Cardiac ventricle fibroblast (primary cell): ENCODE results near the gene GRB14. TPM values are rescaled to one million over a fixed set of nuclear protein-coding genes. Genes with fewer than 3 reads are reported as not detected.

ENCODE experiments used
- total RNA-seq: library from RNA; depleted of rRNA; stranded (reverse); fragments of >200 nt; gene quantifications from 2 replicates; pipeline ENCODE4 v1.2.3, GENCODE V29; 2015

Gene GRB14
- total RNA-seq: 0.12 and 0.39 TPM in 2 replicates

DNA sequence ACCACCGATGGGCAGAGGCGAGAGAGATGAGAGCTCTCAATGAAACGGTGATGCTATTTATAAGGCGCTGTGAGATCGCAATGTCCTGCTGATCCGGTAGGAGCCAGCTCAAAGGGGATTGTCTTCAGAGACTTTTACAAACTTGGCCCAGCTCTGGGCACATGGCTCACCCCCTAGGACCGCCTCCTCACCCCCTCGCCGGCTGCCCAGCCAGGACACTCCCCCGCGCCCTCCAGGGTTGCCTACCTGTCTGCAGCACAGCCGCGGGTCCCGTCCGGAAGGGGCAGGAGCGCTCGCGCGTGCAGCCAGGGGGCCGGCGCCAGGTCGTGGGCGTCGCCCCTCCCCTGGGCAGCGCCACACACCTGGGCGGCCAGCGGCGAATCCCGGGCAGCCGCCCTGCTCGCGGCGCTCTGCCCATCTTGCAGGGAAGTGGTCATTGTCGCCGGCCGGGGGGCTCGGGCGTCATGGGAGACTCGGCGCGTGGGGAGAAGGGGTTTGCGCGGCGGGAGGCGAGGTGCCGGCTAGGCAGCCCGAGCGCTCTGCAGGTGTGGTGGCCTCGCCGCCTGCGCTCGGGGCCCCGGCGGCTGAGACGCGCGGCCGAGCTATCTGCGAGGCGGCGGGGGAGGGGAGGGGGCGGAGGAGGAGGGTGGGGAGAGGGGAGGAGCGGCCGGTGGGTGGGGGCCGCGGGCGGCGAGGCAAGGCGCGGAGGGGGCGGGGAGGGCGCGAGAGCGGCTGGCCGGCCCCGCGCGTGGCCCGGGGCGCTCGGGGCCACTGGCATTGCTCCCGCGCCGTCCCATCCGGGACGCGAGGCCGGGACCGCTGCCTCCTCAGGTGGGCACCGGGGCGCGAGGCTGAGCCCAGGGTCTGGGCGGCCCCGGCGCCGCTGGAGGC lies at the start of gene GRB14:
TSS of gene GRB14 (minus strand) at position 610 of the 891 bp plus-strand sequence. CDS start at position 437, 173 bp downstream.

Other genes with a start within 250 kb of the GRB14 start
- gene COBLL1, start 220.3 kb upstream of the GRB14 start, total RNA-seq: 0.24 and 1.1 TPM in 2 replicates